ENCODE data around the gene IL1A.

DNA sequence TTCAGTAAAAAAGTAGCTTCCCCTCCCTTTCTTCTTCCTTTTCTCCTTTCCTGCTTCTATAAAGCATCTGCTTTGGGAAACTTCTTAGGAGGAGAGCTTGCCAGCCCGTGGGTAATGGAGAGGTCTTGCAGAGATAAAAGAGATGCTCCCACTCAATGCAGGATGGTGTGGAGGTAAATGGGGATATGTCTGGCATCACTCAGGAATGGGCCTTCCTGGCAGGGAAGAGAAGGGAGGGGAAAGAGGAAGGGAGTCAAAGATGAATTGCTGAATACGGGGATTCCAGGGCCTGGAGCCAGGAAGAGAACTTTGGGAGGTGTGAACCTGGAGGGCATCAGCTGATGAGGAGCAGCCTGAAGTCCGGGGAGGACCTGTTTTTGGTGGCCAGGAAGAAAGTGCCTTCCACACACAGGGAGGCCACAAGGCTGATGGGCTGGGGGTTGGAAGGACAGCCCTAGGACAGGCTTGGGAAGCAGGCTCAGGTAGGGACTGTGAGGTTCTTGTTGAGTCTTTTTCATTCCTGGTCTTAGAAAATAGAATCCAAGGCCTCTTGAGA is 27.1 kb upstream of the IL1A start:
- TF ChIP-seq, protein P1, sequence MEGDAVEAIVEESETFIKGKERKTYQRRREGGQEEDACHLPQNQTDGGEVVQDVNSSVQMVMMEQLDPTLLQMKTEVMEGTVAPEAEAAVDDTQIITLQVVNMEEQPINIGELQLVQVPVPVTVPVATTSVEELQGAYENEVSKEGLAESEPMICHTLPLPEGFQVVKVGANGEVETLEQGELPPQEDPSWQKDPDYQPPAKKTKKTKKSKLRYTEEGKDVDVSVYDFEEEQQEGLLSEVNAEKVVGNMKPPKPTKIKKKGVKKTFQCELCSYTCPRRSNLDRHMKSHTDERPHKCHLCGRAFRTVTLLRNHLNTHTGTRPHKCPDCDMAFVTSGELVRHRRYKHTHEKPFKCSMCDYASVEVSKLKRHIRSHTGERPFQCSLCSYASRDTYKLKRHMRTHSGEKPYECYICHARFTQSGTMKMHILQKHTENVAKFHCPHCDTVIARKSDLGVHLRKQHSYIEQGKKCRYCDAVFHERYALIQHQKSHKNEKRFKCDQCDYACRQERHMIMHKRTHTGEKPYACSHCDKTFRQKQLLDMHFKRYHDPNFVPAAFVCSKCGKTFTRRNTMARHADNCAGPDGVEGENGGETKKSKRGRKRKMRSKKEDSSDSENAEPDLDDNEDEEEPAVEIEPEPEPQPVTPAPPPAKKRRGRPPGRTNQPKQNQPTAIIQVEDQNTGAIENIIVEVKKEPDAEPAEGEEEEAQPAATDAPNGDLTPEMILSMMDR (IDR thresholded peaks at IDR 0.05; ENCODE audit: borderline replicate concordance, extremely low read depth, low read length, poor library complexity, severe bottlenecking) = no peak
- TF ChIP-seq EZH2 (IDR thresholded peaks at IDR 0.05; ENCODE audit: borderline replicate concordance, low read depth, low read length, severe bottlenecking) = no peak

Measured in DND-41 (cell line).